ENCODE data around the gene AMOTL2.

DNA sequence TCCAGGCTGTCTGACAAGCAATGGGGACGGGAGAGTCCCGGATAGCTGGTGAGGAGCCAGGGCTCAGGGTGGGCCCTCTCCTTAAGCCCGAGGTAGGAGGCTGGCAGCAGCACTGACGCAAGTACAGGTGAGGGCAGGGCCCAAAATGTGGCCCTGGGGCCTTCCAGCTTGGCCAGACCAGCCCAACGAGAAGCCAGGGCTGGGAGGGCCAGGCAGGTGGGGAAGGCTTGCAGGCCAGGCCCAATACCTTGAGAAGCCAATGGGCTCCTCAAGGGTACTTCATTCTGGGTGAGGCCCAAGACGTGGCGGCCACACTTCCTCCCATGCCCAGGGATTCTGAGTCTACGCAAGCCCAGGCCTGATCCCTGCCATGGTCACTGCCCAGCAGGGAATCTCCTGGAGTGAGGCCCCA is 37.2 kb downstream of the AMOTL2 start:
- TF ChIP-seq POLR2A (IDR thresholded peaks at IDR 0.05), result no peak
- TF ChIP-seq, protein P1, sequence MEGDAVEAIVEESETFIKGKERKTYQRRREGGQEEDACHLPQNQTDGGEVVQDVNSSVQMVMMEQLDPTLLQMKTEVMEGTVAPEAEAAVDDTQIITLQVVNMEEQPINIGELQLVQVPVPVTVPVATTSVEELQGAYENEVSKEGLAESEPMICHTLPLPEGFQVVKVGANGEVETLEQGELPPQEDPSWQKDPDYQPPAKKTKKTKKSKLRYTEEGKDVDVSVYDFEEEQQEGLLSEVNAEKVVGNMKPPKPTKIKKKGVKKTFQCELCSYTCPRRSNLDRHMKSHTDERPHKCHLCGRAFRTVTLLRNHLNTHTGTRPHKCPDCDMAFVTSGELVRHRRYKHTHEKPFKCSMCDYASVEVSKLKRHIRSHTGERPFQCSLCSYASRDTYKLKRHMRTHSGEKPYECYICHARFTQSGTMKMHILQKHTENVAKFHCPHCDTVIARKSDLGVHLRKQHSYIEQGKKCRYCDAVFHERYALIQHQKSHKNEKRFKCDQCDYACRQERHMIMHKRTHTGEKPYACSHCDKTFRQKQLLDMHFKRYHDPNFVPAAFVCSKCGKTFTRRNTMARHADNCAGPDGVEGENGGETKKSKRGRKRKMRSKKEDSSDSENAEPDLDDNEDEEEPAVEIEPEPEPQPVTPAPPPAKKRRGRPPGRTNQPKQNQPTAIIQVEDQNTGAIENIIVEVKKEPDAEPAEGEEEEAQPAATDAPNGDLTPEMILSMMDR (IDR thresholded peaks at IDR 0.05), result no peak
